Breast epithelium (tissue), 3 donors: ENCODE data around the gene ARHGEF4.

Experiments
- CTCF ChIP-seq, 3 donors: fragments of 450-650 bp; IDR thresholded peaks; one replicate each; pipeline ENCODE4 v1.5.1; 2016 to 2017; ENCODE audit warnings: antibody characterized with exemption in 3 of 3, mild to moderate bottlenecking in 3 of 3, moderate library complexity in 3 of 3
- POLR2A ChIP-seq: fragments of 450-650 bp; IDR thresholded peaks from one replicate; pipeline ENCODE4 v1.6.1; 2016; ENCODE audit warnings: antibody characterized with exemption, mild to moderate bottlenecking, moderate library complexity
- POLR2AphosphoS5 ChIP-seq, 3 donors: sonication (generic); formaldehyde crosslinking; IDR thresholded peaks; one replicate each; pipeline ENCODE4 v1.6.1; 2017; ENCODE audit warnings: antibody characterized with exemption in 3 of 3

DNA sequence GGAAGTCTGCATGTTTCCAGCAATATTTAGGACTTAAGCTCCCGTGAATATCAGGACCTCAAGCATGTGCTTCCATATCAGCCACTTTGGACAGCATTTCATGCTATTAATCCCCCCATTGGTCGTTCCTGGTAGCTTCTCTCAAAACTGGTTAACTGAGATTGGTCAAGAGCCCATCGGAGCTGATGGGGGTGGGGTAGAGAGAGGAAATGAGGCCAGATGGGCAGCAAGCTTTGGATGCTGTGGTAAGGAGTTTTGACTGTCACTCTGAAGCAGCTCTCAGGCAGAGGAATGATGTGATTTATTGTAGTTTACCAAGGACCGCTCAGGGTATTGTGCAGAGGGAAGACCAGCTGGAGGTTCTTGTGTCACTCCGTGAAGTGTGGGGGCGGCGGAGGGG, 174.8 kb downstream of the ARHGEF4 start:
- TF ChIP-seq CTCF (IDR thresholded peaks at IDR 0.05), result no peak
- TF ChIP-seq POLR2AphosphoS5 (IDR thresholded peaks at IDR 0.05), result no peak
- no peak for TF ChIP-seq POLR2A
